Measurements from ENCODE around the gene TCF4. TPM values are rescaled to one million over a fixed set of nuclear protein-coding genes. Genes with fewer than 3 reads are reported as not detected.

Gene TCF4
- total and polyA plus RNA-seq, 5 experiments from 2014 or later: 0.39 to 8.9 (median 1.1) TPM

DNA sequence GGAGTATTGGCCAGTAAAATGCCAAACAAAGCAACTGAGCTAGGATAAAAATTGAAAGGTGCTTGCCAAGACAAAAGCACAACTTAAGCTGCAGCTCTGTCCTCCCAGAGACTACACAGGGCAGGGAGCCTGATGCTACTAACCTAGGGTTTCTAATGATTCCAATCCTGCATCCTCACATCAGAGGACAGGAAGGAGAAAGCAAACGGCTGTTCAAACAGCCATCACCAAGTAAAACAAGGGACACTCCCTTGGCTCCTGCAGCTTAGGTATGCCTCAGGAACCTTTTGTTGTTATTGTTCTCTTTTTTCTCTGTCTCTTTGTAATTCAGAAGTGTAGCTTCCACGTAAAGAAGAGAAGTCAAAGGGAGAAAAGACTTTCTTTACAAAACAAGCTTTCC, 99.5 kb downstream of the TCF4 start:
- no peak for ATAC-seq

DNA sequence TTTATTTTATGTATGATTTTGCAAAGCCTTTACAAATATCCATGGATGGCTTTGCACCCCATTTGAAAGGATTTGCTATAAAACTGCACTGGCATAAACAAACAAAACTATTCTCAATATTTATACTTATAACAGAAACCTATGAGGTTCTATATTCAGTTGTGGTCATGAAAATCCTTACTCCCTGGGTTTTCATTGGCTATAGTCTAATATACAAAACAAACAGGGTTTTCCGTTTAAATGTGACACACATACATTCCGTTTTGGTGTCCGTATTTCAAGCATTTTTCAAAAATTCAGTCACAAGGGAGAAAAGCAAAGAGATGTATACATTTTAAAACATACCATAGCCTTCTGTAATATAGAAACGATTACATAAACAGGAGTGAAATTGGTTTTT, 100.0 kb downstream of the TCF4 start:
- no peaks in the 10 kb centered on the region for H3K36me3 Mint-ChIP-seq

More for the DNA sequence above, 99.5 kb downstream of the TCF4 start:
- Mint-ChIP-seq H3K4me1 (peaks cover 6 to 21% (median 17%) of the 10 kb centered on the region in 4 donors), H3K27me3 (peaks cover 0 to 15% (median 3%) of the 10 kb centered on the region in 5 donors), H3K27ac (no peak overlapping the region), H3K4me3 (no peak overlapping the region), H3K36me3 (no peaks in the 10 kb centered on the region), H3K9me3 (no peaks in the 10 kb centered on the region)
- POLR2A ChIA-PET: interaction anchor here (0.7 to 1.3 kb wide), 2 partner anchors 11 to 52 kb away, joined by 3 read pairs; no protein-coding TSS in a partner anchor
- DNase-seq: no peak

DNA sequence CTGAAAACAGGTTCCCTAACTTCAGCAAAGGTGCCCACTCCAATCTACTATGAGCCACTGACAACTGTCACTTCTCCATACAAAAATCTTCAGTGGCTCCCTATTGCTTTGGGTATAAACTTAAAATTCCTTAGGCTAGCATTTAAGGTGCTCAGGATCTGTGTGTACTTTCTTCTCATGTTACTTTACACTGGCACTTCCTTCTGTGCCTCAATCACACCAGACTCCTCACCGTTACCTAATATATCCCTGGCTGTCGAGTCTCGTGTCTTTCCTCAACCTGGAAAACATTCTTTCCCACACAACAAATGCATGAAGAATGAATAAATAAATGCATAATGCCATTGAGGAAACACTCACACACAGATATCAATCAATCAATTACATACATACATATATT, 101.1 kb downstream of the TCF4 start:
- H3K27ac Mint-ChIP-seq: no peak overlapping the region

More for the DNA sequence above, 100.0 kb downstream of the TCF4 start:
- Mint-ChIP-seq H3K4me1 (peaks cover 6 to 21% (median 17%) of the 10 kb centered on the region in 4 donors), H3K4me3 (no peak overlapping the region), H3K9me3 (no peaks in the 10 kb centered on the region), H3K27me3 (peaks cover 0 to 15% (median 3%) of the 10 kb centered on the region in 5 donors), H3K27ac (no peak overlapping the region)
- POLR2A ChIA-PET: interaction anchor here (1.3 kb wide), 1 partner anchor 10 kb away, joined by 3 read pairs; no protein-coding TSS in a partner anchor
- DNase-seq: no peak
- ATAC-seq: no peak

DNA sequence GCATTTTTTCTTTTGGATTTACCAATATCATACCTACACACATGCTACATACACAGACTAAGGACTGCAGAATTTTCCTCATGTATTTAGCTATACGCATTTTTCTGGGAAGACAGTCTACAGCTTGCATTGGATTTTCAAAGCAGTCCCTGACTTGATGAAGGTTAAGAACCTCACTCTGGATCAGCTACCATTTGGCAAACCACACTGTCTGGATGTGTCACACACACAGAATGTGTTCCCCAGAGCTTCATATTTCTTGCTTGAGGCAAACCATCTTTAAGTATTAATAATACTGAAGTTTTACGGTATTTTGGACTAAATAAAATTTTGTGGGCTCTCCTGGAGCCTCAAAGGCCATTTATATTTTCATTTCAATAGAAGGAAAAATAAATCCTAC, 102.3 kb downstream of the TCF4 start:
- no peaks in the 10 kb centered on the region for H3K9me3 Mint-ChIP-seq
- H3K27ac Mint-ChIP-seq: no peak overlapping the region
- no peaks in the 10 kb centered on the region for H3K36me3 Mint-ChIP-seq
- H3K4me1 Mint-ChIP-seq: peaks cover 6 to 21% (median 17%) of the 10 kb centered on the region in 4 donors
- H3K4me3 Mint-ChIP-seq: no peak overlapping the region
- peaks cover 0 to 15% (median 0%) of the 10 kb centered on the region in 5 donors for H3K27me3 Mint-ChIP-seq
- DNase-seq (no peak), ATAC-seq (no peak)
- POLR2A ChIA-PET: no interaction called here

More for the DNA sequence above, 101.1 kb downstream of the TCF4 start:
- POLR2A ChIA-PET: no interaction called here
- Mint-ChIP-seq H3K4me1 (peaks cover 6 to 21% (median 17%) of the 10 kb centered on the region in 4 donors), H3K36me3 (no peaks in the 10 kb centered on the region), H3K9me3 (no peaks in the 10 kb centered on the region), H3K4me3 (no peak overlapping the region), H3K27me3 (peaks cover 0 to 15% (median 0%) of the 10 kb centered on the region in 5 donors)
- DNase-seq: no peak
- ATAC-seq: no peak

DNA sequence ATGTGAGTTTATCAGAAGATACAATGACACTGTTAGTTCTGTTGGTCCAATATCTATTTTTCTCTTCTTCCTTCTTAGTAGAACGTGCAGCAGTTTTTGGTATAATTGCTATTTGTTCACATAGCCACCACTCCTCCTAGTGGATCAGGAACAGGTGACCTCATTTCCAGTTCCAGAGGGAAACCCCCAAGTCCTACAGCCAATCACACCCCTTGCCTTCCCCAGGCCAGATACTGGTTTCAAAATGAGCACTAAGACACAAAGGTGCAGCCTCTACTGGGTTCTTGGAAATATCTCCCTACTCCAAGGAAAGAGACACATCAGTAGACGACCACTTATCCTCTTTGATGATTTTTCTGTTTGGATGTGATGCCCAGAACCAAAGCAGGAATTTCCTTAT, 103.2 kb downstream of the TCF4 start:
- POLR2A ChIA-PET: no interaction called here
- Mint-ChIP-seq H3K9me3 (no peaks in the 10 kb centered on the region), H3K27ac (no peak overlapping the region), H3K4me1 (peaks cover 6 to 18% (median 16%) of the 10 kb centered on the region in 4 donors), H3K4me3 (no peak overlapping the region), H3K27me3 (peaks cover 0 to 15% (median 0%) of the 10 kb centered on the region in 5 donors), H3K36me3 (no peaks in the 10 kb centered on the region)
- no peak for ATAC-seq
- no peak for DNase-seq

DNA sequence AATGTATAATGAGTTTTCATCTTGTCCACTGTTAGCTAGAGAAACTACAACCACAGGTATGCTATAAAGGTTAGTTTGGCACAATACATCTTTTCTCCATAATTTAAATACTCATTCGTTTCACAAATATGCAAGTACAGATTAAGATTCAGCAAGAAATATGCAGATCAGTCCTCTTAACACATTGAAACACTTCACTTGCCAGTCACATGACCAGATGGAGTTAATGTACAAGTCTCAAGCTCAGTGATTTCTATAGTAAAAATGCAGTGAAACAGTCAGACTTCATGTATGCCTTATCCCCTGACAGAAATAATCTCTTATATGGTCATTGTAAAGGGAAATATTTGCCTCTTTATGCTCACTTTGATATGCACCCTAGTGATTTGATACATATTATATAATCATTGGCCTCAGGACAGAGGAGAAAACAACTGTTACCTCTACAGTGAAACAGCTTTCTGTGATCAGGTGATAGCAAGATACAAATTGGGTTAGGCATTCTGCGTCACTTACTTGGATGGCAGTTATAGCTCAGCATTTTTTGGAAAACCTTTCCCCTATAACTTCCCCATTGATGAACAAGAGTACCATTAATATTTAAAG, 104.6 kb downstream of the TCF4 start:
- no peak for DNase-seq
- POLR2A ChIA-PET: no interaction called here
- H3K4me3 Mint-ChIP-seq: no peak overlapping the region

DNA sequence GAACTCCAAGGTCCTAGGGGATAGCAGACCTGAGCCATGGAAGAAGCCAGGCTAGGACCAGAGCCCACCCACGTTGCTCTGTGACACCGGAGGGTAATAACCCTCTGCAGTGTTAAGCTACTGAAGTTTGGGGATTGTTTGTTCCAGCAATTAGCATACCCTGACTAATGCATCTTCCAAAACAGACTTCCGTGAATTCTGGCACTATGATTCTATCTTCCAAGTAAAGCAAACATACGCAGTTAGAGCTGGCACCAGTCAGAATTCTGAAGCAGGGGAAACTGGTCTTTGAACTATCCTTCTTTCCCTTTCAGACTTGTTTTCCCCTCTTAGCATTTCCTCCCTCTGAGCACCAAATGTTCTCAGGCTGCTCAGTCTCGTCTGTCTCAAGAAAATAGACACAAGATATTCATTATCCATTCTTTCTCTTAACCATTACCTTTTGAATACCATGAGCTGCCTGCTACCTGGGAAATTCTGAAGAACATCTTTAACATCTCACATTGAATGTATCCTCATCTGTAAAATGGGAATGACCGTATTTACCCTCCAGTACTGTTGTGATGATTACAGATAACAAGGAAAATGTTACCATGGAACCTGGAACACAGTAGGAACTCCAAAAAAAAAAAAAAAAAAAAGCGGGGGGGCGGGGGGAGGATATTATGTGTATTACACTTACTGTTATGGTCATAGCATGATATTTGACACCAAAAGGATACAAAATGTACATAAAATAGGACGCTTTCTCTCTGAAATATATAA, 108.2 kb downstream of the TCF4 start:
- H3K36me3 Mint-ChIP-seq: no peaks in the 10 kb centered on the region
- DNase-seq: no peak
- peak overlapping the region in 4 of 10 donors; percentile 11 to 57 (median 50) for H3K27ac Mint-ChIP-seq
- POLR2A ChIA-PET: no interaction called here
- ATAC-seq: no peak
- peaks cover 4 to 29% (median 21%) of the 10 kb centered on the region in 4 donors for H3K4me1 Mint-ChIP-seq
- H3K4me3 Mint-ChIP-seq: peak overlapping the region in 1 of 10 donors; percentile 9
- peaks cover 0 to 2% (median 0%) of the 10 kb centered on the region in 5 donors for H3K27me3 Mint-ChIP-seq
- H3K9me3 Mint-ChIP-seq: no peaks in the 10 kb centered on the region

More for the DNA sequence above, 104.6 kb downstream of the TCF4 start:
- H3K4me1 Mint-ChIP-seq: peaks cover under 1 to 8% (median 5%) of the 10 kb centered on the region in 4 donors
- no peaks in the 10 kb centered on the region for H3K36me3 Mint-ChIP-seq
- ATAC-seq: no peak
- no peak overlapping the region for H3K27ac Mint-ChIP-seq
- no peaks in the 10 kb centered on the region for H3K9me3 Mint-ChIP-seq
- H3K27me3 Mint-ChIP-seq: peaks cover 0 to 9% (median 0%) of the 10 kb centered on the region in 5 donors

DNA sequence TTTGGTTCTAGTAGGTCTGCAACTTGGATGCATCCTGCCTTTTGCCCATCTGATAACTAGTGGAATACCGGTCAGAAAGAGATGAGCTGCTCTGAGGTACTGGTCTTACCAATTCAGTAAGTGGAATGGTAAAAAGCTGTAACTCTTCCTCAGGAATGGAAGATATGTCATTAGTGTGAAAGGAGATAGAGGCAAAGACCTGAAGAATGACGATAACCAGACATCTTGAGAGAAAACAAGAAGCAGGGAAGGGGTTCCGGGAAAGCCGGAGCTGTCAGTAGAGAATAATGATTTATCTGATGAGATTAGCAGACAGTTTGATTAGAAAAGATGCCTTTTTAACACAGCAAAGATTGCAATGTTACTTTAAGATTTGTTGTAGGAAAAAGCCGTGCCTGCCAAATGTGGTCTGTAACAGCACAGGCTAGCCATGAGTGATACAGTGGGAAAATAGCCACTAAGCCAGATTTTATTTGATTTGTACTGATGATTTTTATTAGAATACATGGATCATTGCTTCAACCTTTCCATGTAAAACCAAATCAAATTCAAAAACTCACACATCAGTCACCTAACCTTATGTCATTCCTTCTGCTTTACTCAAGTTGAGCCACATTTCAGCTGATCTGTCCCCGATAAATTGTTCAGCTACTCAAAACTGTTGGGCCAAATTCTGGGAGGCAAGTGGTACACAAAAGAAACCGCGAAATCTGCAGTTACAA, 110.0 kb downstream of the TCF4 start:
- Mint-ChIP-seq H3K27me3 (no peaks in the 10 kb centered on the region), H3K4me3 (peak overlapping the region; percentile 83 to 97 (median 92)), H3K36me3 (no peaks in the 10 kb centered on the region), H3K27ac (peak overlapping the region; percentile 76 to 98 (median 94)), H3K9me3 (no peaks in the 10 kb centered on the region), H3K4me1 (peaks cover 4 to 29% (median 21%) of the 10 kb centered on the region in 4 donors)
- no peak for DNase-seq
- peak; percentile 8 to 20 for ATAC-seq
- POLR2A ChIA-PET: interaction anchor here (1.2 kb wide), 1 partner anchor 11 kb away, joined by 3 read pairs; no protein-coding TSS in a partner anchor

DNA sequence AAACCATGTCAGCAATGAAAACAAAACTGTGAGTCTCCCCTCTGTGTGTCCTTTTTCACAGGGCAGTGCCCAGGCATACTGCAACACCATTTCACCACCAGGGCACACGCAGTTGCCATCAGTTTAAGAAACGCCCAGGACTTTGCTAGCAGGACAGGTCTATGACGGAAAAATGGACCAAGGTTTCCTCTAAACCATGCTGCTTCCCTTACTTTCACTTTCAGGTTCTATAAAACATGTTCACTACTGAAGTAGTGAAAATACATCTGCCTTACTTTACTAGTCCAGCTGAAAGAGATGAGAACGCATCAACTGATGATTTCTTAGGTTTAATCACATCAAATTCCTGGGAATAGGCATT, 110.5 kb downstream of the TCF4 start:
- DNase-seq (peak in 6 of 10 donors; percentile 6 to 44 (median 28)), ATAC-seq (peak; percentile 68 to 84)
- Mint-ChIP-seq H3K27ac (peak overlapping the region; percentile 76 to 98 (median 94)), H3K27me3 (no peaks in the 10 kb centered on the region), H3K36me3 (no peaks in the 10 kb centered on the region), H3K4me3 (peak overlapping the region; percentile 83 to 97 (median 92)), H3K9me3 (no peaks in the 10 kb centered on the region), H3K4me1 (peaks cover 4 to 29% (median 21%) of the 10 kb centered on the region in 4 donors)
- POLR2A ChIA-PET: interaction anchor here (1.2 kb wide), 1 partner anchor 11 kb away, joined by 3 read pairs; no protein-coding TSS in a partner anchor

DNA sequence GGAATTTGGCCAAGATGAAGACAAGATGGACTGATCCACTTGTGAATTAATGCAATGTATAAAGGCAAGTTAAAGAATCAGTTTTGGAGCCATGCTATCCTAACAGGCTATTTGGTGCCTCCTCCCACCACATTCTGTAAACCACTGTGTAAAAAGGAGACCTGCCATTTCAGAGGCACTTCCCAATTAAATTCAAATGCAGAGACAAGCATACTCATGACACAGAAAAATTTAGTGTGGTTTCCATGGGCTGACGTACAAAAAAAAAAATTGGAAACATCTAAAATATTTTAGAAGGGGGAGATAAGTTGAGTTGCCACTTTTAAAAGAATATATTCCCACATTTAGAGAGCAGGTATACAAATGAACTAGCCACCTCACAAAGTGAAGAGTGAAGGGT, 112.1 kb downstream of the TCF4 start:
- Mint-ChIP-seq H3K27ac (peak overlapping the region in 1 of 10 donors; percentile 78), H3K27me3 (no peaks in the 10 kb centered on the region), H3K4me3 (peak overlapping the region in 5 of 10 donors; percentile 1 to 96 (median 25)), H3K36me3 (no peaks in the 10 kb centered on the region), H3K9me3 (no peaks in the 10 kb centered on the region), H3K4me1 (peaks cover 4 to 29% (median 21%) of the 10 kb centered on the region in 4 donors)
- POLR2A ChIA-PET: no interaction called here
- ATAC-seq (no peak), DNase-seq (no peak)

DNA sequence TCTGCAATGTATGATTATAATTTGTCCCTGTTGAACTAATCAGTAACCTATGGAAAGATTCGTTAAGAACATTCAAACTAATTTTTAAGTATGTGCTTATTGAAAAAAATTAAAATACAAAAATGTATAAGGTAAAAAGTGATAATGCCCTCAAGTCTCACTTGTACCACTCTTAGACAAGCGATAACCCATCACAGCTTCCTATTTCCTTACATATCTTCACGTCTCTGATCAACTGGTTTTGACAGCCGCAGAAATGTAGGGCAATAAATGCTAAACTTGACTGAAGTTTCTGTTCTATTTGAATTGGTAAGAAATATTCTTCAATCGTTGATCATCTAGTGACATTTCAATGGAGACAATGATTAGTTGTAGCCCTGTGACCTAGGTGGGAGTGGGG, 112.5 kb downstream of the TCF4 start:
- Mint-ChIP-seq H3K36me3 (no peaks in the 10 kb centered on the region), H3K9me3 (no peaks in the 10 kb centered on the region), H3K27me3 (no peaks in the 10 kb centered on the region), H3K4me1 (peaks cover 4 to 29% (median 21%) of the 10 kb centered on the region in 4 donors), H3K27ac (no peak overlapping the region), H3K4me3 (peak overlapping the region in 2 of 10 donors; percentile 8 to 25)
- DNase-seq (no peak), ATAC-seq (no peak)
- POLR2A ChIA-PET: no interaction called here

DNA sequence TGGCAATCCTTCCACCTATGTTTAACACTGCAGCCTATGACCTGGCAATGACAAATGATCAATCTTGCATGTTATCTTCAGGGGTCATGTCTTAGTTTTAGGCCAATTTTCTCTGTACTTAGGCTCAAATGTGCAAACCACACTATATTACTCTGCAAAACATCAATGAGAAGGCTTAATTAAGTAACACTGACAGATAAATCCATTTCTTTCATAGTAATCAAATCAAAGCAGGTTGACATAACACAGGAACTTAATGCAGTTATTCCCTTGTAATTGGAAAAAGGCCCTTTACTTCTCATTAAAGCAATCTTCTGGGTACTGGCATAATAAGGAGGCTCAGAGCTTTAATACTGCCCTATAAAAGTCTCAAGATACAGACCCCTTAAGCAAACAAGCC, 114.4 kb downstream of the TCF4 start:
- H3K27ac Mint-ChIP-seq: no peak overlapping the region
- POLR2A ChIA-PET: no interaction called here
- ATAC-seq (no peak), DNase-seq (no peak)
- H3K27me3 Mint-ChIP-seq: no peaks in the 10 kb centered on the region
- no peaks in the 10 kb centered on the region for H3K36me3 Mint-ChIP-seq
- no peak overlapping the region for H3K4me3 Mint-ChIP-seq
- peaks cover 4 to 29% (median 19%) of the 10 kb centered on the region in 4 donors for H3K4me1 Mint-ChIP-seq
- H3K9me3 Mint-ChIP-seq: no peaks in the 10 kb centered on the region
